22Rv1 (cell line): ENCODE results near the gene RAB6B.

Source experiments
- CTCF ChIP-seq: fragments of 450-650 bp; IDR thresholded peaks from 2 replicates; pipeline ENCODE4 v1.5.1; 2017; ENCODE audit warnings: mild to moderate bottlenecking
- ZFX ChIP-seq: fragments of 450-650 bp; IDR thresholded peaks from 2 replicates; pipeline ENCODE4 v1.6.1; 2017; ENCODE audit warnings: antibody characterized with exemption, borderline replicate concordance

GRCh38 chr3:133882986-133883586 is 12.6 kb downstream of the RAB6B start:
- TF ChIP-seq CTCF = no peak
- TF ChIP-seq ZFX = no peak
